NCI-H128 (cell line): Measurements from ENCODE around the gene TICRR.

Source experiments
- DNase-seq: peaks from one replicate; lab custom pipeline; 2025; ENCODE audit not compliant: unreplicated experiment; lab: John Stamatoyannopoulos, UW

The TICRR gene

DNA sequence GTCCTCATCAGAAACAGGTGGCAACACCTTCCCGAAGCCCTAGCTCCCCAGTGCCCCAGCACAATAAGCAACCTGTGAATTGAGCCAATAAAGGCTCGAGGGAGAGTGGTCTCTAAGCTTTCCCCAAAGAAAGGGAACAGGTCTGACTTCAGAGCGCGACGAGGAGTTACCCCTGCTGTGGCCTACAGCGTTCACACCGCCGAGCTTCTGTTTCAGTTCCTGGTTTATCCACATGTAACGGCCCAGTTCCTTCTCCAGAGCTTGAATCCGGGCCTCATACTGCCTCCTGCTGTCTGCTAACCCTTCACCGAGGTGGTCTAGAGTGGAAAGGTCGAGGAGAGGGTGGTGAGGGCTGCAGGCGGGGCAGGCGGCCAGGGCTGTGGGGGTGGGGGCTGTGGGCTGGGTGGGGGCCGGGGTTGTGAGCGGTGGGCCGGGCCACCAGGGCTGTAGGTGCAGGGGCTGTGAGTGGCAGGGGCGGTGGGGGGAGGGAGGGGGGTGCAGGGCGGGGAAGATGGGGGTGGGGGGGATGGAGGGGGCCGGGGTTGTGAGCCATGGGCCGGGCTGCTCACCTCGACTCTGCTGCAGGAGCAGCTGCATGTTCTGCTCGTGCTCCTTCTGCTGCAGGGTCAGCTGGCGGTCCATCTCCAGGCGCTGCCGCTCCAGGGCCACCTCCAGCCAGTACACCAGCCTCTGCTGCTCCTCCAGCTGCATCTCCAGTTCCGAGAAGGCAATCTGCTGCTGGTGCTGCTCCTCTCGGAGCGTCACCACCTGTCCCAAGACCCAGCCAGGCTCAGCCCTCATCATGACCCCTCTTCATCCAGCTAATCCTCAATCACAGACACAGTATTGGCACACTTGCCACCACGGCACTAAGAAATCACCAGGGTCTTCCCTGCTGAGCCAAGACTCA lies 53.8 kb downstream of the TICRR start:
- no peak for DNase-seq

- no peak for DNase-seq
Measured at GRCh38 chr15:89629829-89630228, 54.6 kb downstream of the TICRR start.

DNA sequence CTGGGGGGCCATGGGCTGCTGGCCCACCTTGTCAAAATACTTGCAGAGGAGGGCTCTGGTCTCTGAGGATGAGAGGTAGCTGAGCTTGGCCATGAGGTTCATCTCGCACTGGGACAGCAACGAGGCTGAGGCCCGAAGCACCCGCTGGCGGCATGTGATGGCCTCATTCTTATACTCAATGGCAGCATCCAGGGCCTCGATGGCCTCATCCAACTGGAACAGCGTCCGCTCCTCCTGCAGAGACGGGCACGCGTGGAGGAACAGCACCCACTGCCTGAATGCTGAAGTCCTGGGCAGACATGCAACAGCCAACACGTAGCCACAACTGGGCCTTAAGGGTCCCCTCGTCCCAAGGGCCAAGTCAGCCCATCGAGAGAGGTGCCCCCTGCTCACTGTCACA lies 55.0 kb downstream of the TICRR start:
- no peak for DNase-seq

- DNase-seq: no peak
Measured at GRCh38 chr15:89630974-89631901, 56.0 kb downstream of the TICRR start.

- DNase-seq: no peak
Measured at GRCh38 chr15:89631902-89632264, 56.6 kb downstream of the TICRR start.

DNA sequence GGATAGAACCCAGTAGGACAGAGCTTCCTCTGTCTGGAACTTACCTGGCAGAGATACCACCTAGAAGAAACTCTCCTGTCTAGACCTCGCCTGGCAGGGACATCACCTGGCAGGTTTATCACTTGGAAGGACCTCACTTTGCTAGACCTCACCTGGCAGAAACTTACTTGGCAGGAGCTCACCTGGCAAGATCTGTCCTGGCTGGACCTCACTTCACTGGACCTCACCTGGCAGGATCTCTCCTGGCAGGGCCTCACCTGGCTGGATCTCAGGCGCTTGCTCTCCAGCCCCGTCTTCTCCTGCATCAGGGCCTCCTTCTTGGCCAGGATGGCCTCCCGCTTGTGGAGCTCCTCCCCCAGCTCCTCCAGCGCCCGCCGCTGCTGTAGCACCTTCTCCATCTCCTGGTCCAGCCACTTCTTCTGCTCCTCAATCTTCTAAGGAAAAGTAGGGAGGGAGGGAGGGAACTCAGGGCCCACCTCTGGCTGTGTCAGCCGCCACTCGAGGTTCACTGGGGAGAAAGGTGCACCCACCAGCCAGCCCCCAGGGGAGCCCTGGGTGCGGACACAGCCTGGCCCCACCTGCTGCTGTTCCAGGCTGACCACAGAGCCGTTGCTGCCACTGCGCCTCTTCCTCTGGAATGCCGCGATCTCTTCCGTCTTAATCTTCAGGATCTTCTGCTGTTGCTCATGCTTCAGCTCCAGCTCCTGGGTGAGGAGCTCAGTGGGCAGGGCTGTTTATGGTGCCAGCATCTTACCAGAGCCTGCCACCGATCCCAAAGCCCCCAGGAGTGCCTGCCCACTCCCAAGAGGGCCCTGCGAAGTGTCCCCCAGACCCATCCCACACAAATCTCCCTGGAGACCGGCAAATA lies 57.5 kb downstream of the TICRR start:
- no peak for DNase-seq

GRCh38 chr15:89633585-89633984 lies 58.3 kb downstream of the TICRR start:
- no peak for DNase-seq

GRCh38 chr15:89640245-89640644 lies 65.0 kb downstream of the TICRR start:
- DNase-seq: no peak

DNA sequence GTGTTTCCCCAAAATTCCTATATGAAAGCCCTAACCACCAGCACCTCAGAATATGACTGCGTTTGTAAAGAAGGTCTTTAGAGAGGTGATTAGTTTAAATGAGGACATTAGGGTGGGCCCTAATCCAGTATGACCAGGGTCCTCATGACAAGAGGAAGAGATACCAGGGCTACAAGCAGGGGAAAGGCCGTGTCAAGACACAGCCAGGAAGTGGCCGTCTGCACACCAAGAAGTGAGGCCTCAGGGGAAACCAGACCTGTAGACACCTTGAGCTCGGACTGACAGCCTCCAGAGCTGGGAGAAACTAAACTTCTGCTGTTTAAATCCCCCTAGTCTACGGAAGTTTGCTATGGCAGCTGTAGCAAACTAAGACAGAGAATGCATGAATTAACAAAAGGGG lies 65.8 kb downstream of the TICRR start:
- DNase-seq: no peak

DNA sequence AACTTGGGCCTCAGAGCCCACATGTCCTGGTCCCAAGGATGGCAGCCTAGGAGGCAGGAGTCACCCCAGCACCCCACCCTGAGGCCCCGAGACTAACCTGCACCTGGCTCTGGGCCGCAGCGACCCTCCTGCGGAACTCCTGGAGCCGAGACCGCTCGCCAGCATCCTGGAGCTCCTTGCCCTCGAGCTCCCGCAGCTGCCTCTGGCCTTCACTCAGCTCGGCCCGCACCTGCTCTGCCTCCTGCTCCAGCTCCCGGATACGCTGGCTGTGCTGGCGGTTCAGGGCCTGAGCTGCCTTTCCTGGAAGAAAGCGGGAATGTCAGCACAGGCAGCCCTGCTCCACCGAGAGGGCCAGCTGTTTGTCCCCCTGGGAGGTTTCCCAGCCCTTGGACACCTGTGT lies 66.8 kb downstream of the TICRR start:
- DNase-seq: no peak

DNA sequence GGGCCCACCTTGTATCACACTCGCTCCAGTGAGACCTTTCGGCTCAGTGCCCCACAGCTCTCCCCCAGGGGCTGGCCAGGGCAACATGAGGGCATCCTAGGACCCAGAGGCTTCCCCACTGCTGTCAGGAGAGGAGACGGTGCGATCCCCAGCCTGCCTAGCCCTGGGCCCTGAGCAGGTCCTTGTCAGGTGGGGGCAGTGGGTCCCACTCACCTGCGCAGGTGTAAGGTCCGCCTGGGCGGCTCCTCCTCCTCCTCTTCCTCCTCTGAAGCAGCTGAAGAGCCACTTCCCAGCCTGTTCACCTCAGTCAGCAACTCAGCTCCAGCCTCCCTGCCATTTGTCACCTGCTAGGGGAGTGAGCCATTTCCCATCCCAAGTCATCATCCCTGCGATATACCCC lies 70.4 kb downstream of the TICRR start:
- DNase-seq: no peak

DNA sequence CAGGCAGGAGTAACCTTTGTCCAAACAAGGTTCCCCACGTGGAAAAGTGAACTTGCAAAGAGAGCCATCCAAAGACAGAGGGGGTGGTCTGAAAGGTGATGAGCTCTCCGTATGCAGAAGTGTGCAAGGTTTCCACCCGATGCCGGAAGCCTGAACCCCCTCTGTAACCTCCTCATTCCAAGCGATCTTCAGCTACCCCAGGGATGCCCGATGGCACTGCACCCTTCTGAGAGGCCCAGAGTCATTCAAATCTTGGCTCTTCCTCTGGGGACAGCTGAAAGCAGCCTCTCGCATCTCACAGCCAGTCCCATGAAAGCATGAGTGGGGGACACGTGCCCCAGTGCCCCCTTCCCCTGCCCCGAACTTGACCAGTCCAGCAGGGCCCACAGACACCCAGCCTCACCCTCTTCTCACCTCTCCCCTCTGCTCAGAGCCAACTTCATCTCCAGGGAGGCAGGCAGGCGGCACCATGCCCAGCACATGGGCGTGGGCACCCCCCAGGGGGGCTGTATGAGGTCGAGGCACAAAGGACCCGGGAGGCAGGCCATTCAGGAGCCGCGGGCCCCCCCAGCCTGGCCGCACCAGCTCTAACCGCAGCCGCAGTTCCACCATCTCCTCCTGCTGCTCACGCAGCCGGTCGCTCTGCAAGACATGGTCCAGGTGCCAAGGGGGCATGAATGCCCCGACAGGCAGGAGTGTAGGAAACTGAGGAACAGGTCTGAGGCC lies 71.3 kb downstream of the TICRR start:
- no peak for DNase-seq

DNA sequence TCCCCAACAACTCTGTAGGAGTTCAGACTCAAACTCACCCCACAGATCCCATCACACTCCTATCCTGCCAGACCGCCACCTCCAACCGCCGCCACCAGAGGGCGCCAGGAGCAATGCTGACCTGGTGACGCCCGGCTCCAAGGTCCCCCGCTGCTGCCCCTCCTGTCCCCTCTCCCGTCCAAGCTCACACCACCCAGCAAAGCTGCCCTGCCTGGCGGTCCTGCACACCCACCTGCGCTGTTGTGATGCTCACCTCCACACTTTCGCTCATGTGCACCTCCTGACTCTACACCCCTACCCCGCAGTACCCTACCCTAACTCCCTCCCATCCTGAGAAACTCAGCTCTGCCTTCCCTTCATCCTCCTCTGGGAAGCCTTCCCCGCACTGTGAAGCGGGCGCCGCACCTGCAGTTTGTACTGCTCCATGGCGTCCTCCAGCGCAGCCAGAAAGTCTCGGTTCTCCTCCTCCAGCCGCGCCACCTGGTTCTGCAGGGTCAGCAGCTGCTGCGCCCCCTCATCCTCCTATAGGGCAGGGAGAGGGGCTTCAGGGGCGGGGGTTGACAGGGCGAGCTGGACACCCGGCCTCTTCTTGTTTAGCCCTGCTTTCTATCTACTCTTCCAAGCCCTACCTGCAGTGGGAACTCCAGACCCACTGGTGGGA lies 72.1 kb downstream of the TICRR start:
- no peak for DNase-seq

- DNase-seq: no peak
Measured at GRCh38 chr15:89648106-89649012, 73.1 kb downstream of the TICRR start.

DNA sequence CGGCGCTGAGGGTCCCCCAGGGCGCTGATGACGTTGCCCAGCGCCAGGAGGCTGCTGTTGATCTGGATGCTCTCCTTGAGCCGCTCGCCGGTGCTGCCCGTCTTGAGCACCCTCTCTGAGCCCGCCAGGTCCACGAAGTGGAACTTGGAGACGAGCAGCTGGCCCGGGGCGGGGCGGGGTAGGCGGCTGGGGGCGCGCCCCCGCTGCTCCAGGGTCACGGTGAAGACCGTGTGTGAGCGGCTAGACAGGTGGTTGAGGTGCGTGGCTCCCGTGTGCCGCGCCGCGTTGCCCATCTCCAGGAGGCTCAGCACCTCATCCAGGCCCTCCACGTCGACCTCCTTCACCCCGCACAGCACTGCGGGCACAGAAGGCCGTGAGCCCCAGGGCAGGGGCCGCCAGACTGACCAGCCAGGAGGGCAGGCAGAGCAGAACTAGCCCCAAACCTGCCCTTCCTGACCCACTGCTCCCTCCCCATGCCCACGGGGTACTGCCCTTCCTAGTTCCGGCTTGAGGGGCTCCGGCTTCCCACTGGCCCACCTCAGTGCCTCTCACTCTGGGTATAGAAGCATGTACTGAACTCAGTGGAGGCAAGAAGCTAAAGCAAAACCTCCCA lies 73.8 kb downstream of the TICRR start:
- DNase-seq: no peak

- DNase-seq: no peak
Measured at GRCh38 chr15:89649716-89650115, 74.4 kb downstream of the TICRR start.

DNA sequence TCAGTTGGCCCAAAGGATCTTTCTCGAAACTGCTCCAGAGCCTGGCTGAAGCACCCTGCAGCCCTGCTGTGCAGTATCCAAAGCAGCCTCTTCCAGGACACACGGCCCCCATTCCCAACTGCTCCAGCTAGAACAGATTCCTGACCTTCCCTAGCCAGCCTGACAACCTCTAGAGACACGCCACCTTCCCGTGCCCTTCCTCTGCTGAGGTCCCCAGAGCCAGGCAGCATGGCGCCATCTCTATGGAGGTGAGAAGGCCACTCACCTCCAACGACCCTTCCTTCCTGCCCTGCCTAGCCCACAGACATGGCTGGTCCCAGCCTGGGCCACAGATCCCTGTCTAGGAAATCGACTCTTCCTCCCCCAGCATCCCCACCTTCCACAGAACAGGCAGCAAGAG lies 76.9 kb downstream of the TICRR start:
- DNase-seq: no peak

DNA sequence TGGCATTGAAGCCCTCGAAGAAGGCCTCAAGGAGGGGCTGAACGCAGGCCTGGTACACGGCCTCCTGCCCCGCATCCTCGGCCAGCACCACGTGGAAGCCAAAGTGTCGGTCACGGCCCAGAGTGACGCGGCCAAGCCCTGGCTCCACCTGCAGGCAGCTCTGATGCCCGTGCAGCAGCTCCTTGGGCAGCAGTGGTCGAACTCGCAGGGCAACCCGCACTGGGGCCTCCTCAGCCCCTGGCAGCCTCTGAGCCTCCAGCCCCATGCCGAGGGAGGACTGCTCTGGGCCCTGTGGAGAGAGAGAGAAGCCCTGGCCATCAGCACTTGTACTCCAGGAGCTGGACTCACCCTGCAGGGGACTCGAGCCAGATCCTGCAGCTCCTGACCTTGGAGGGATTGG lies 77.4 kb downstream of the TICRR start:
- no peak for DNase-seq
